GM19035 (cell line): ENCODE measurements around the gene ROR2.

Experiments
- ATAC-seq: cut with Tn5 transposase; IDR thresholded peaks from one replicate; pipeline ENCODE4 v1.9.1; 2021; ENCODE audit not compliant: unreplicated experiment

ROR2 gene

GRCh38 chr9:91753711-91754110 is 196.3 kb downstream of the ROR2 start:
- ATAC-seq = no peak

GRCh38 chr9:91751922-91752321 is 198.1 kb downstream of the ROR2 start:
- no peak for ATAC-seq

- ATAC-seq = no peak
Measured at GRCh38 chr9:91750343-91750742, 199.7 kb downstream of the ROR2 start.

GRCh38 chr9:91746904-91747303 is 203.1 kb downstream of the ROR2 start:
- ATAC-seq = no peak

GRCh38 chr9:91746357-91746756 is 203.7 kb downstream of the ROR2 start:
- ATAC-seq = no peak

- no peak for ATAC-seq
Measured at GRCh38 chr9:91744114-91744513, 205.9 kb downstream of the ROR2 start.

- no peak for ATAC-seq
Measured at GRCh38 chr9:91741522-91741921, 208.5 kb downstream of the ROR2 start.

- no peak for ATAC-seq
Measured at GRCh38 chr9:91740701-91741100, 209.3 kb downstream of the ROR2 start.

- ATAC-seq = no peak
Measured at GRCh38 chr9:91736898-91737601, 213.0 kb downstream of the ROR2 start.

- no peak for ATAC-seq
Measured at GRCh38 chr9:91736311-91736710, 213.7 kb downstream of the ROR2 start.

- ATAC-seq = no peak
Measured at GRCh38 chr9:91735049-91735448, 215.0 kb downstream of the ROR2 start.

GRCh38 chr9:91734371-91734981 is 215.6 kb downstream of the ROR2 start:
- ATAC-seq = no peak

GRCh38 chr9:91733006-91733624 is 216.9 kb downstream of the ROR2 start:
- no peak for ATAC-seq

- ATAC-seq = no peak
Measured at GRCh38 chr9:91732187-91733005, 217.6 kb downstream of the ROR2 start.

- ATAC-seq = no peak
Measured at GRCh38 chr9:91730806-91731205, 219.2 kb downstream of the ROR2 start.

- ATAC-seq = no peak
Measured at GRCh38 chr9:91729558-91729842, 220.5 kb downstream of the ROR2 start.

- no peak for ATAC-seq
Measured at GRCh38 chr9:91727972-91728371, 222.1 kb downstream of the ROR2 start.

- no peak for ATAC-seq
Measured at GRCh38 chr9:91727316-91727861, 222.6 kb downstream of the ROR2 start.

GRCh38 chr9:91726406-91727100 is 223.5 kb downstream of the ROR2 start:
- ATAC-seq = no peak

GRCh38 chr9:91725651-91726050 is 224.4 kb downstream of the ROR2 start:
- ATAC-seq = no peak
